GM12865 (cell line): ENCODE data around the gene PAQR5.
"Not testable (repeated sequence)": the region's sequence is repeated elsewhere in the genome, so short reads cannot be mapped to it uniquely, and the experiment has no call there.

ENCODE experiments used
- DNase-seq: peaks from one replicate; pipeline ENCODE4 v3.0.0; 2010; ENCODE audit warnings: low read depth
- H3K4me3 ChIP-seq: 2 replicates; pipeline ENCODE4 v1.5.1; 2011; ENCODE audit warnings: mild to moderate bottlenecking, low read depth, low read length, control low read depth
- CTCF ChIP-seq: IDR thresholded peaks from 2 replicates; pipeline ENCODE4 v1.5.1; 2011; ENCODE audit warnings: low read length, control low read depth, low read depth, inconsistent platforms; ENCODE audit not compliant: insufficient read depth; ENCODE audit errors: missing control alignments

PAQR5 gene

GRCh38 chr15:69434679-69435078 lies 136.0 kb downstream of the PAQR5 start:
- no peak overlapping the region for H3K4me3 ChIP-seq
- TF ChIP-seq CTCF, result no peak

DNA sequence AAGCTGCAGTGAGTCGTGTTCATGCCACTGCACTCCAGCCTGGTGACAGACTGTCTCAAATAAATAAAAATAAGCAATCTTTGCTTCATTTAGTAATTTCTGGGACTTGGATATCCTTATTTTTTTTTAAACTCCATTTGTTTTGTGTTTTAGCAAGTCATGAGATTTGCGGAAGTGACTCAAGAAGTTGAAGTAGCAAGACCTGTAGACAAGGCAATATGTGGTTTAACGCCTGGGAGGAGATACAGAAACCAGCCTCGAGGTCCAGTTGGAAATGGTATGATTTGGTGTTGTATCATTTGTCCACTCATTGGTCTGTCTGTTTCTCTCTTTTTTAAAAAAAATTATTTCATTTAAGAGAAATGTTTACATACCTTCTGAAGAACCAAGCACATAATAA lies 137.3 kb downstream of the PAQR5 start:
- no peak overlapping the region for H3K4me3 ChIP-seq
- no peak for TF ChIP-seq CTCF
- DNase-seq, result no peak

More at GRCh38 chr15:69434679-69435078, 136.0 kb downstream of the PAQR5 start:
- no peak for DNase-seq

- no peak for DNase-seq
These were observed 138.2 kb downstream of the PAQR5 start for GRCh38 chr15:69436951-69437350.

DNA sequence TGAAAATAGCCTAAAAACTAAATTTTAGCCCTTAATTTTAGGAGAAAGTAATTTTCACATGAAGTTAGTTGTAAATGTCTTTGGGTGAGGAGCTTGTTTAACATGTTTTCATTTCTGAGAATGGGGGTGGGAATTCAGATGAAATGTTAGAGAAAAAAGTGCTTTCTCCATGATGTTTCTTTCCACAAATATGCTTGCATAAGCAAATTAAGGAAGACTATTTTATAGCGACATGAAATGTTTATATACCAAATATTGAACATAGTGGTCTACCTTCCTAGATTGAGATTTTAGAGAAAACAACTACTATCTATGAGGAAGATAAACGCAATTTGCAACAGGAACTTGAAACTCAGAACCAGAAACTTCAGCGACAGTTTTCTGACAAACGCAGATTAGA lies 140.9 kb downstream of the PAQR5 start:
- no peak for DNase-seq
- H3K4me3 ChIP-seq, result no peak overlapping the region
- TF ChIP-seq CTCF, result no peak

More at GRCh38 chr15:69436951-69437350, 138.2 kb downstream of the PAQR5 start:
- H3K4me3 ChIP-seq, result no peak overlapping the region
- TF ChIP-seq CTCF, result no peak

GRCh38 chr15:69443032-69443611 lies 144.4 kb downstream of the PAQR5 start:
- peak; percentile 42 for DNase-seq
- TF ChIP-seq CTCF, result no peak
- no peak overlapping the region for H3K4me3 ChIP-seq

GRCh38 chr15:69444686-69445085 lies 146.0 kb downstream of the PAQR5 start:
- DNase-seq, result no peak
- TF ChIP-seq CTCF, result no peak
- H3K4me3 ChIP-seq, result no peak overlapping the region

DNA sequence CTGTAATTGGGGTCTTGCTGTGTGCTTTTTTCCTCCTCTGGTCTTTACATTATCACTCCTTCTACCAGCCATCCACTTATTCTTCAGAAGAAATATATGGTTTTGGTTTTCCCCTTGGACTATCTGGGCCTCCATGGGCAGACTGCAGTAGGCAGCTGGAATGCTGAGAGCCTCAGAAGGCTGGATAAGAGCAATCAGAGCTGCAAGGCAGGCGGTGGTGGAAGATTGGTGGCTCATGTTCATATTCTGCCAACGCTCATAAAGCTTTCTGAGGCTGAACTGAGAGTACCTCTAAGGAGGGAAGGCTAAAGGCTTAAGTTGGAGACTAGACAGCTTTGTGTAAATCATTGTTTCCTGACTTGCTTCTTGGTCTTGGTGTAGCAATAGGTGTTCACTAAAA lies 148.2 kb downstream of the PAQR5 start:
- no peak for DNase-seq

DNA sequence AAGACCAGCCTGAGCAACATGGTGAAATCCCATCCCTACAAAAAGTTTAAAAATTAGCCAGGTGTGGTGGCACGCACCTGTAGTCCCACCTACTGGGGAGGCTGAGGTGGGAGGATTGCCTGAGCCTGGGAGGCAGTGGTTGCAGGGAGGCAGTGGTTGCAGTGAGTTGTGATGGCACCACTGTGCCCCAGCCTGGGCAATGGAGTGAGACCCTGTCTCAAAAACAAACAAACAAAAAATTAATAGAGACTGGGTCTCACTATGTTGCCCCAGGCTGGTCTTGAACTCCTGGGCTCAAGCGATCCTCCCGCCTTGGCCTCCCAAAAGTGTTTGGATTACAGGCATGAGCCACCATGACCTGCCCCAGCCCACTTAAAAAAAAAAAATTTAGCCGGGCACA lies 151.5 kb downstream of the PAQR5 start:
- DNase-seq, H3K4me3 ChIP-seq: not testable (repeated sequence)

More for the DNA sequence above, 148.2 kb downstream of the PAQR5 start:
- TF ChIP-seq CTCF, result no peak
- no peak overlapping the region for H3K4me3 ChIP-seq
